Astrocyte (in vitro differentiated cells and primary cell): ENCODE results near the gene TEC. TPM values are rescaled to one million over a fixed set of nuclear protein-coding genes. Genes with fewer than 3 reads are reported as not detected.

Experiments
- DNase-seq: peaks from one replicate; pipeline ENCODE4 v3.0.0-alpha.2; 2010; ENCODE audit warnings: low read depth
- FAIRE-seq: peaks from 2 replicates; lab custom pipeline; 2011; peaks lifted over from hg19 to GRCh38; lab: Jason Lieb, UNC
- H2AFZ ChIP-seq: 2 replicates; pipeline ENCODE4 v1.6.0; 2012; ENCODE audit warnings: low read depth, low read length, inconsistent platforms
- H3K27ac ChIP-seq: 2 replicates; pipeline ENCODE4 v1.5.1; 2011; ENCODE audit warnings: low read depth, low read length, inconsistent platforms
- H3K27me3 ChIP-seq: 2 replicates; pipeline ENCODE4 v1.6.0; 2011; ENCODE audit warnings: low read length, inconsistent platforms; ENCODE audit not compliant: insufficient read depth
- H3K36me3 ChIP-seq: 2 replicates; pipeline ENCODE4 v1.5.1; 2011; ENCODE audit warnings: low read length, inconsistent platforms; ENCODE audit not compliant: insufficient read depth
- H3K4me1 ChIP-seq: 2 replicates; pipeline ENCODE4 v1.5.1; 2011; ENCODE audit warnings: low read length, inconsistent platforms; ENCODE audit not compliant: insufficient read depth
- H3K4me2 ChIP-seq: 2 replicates; pipeline ENCODE4 v1.6.0; 2012; ENCODE audit warnings: low read length, inconsistent platforms
- H3K4me3 ChIP-seq: 2 replicates; pipeline ENCODE4 v1.5.1; 2011; ENCODE audit warnings: low read depth, mild to moderate bottlenecking, low read length, inconsistent platforms; ENCODE audit not compliant: insufficient read depth
- H3K79me2 ChIP-seq: 2 replicates; pipeline ENCODE4 v1.6.0; 2012; ENCODE audit warnings: mild to moderate bottlenecking, low read length, inconsistent platforms; ENCODE audit not compliant: insufficient read depth
- H3K9ac ChIP-seq: 2 replicates; pipeline ENCODE4 v1.6.0; 2012; ENCODE audit warnings: mild to moderate bottlenecking, low read length, inconsistent platforms
- H3K9me3 ChIP-seq: 2 replicates; pipeline ENCODE4 v1.5.1; 2012; ENCODE audit warnings: low read depth, mild to moderate bottlenecking, low read length, inconsistent platforms; ENCODE audit not compliant: insufficient read depth
- H4K20me1 ChIP-seq: 2 replicates; pipeline ENCODE4 v1.6.0; 2012; ENCODE audit warnings: low read length, inconsistent platforms; ENCODE audit not compliant: insufficient read depth
- H3K27ac Mint-ChIP-seq: one replicate; pipeline ENCODE4 v1.8.0; 2021; ENCODE audit warnings: mild to moderate bottlenecking, mixed read lengths; ENCODE audit not compliant: unreplicated experiment
- H3K27me3 Mint-ChIP-seq: one replicate; pipeline ENCODE4 v1.8.0; 2021; ENCODE audit warnings: low read depth, mixed read lengths; ENCODE audit not compliant: unreplicated experiment
- H3K36me3 Mint-ChIP-seq: one replicate; pipeline ENCODE4 v1.8.0; 2021; ENCODE audit warnings: low read depth, mixed read lengths; ENCODE audit not compliant: unreplicated experiment
- H3K4me1 Mint-ChIP-seq: one replicate; pipeline ENCODE4 v1.8.0; 2021; ENCODE audit warnings: low read depth, mixed read lengths; ENCODE audit not compliant: unreplicated experiment
- H3K4me3 Mint-ChIP-seq: one replicate; pipeline ENCODE4 v1.8.0; 2021; ENCODE audit warnings: mild to moderate bottlenecking, moderate library complexity, mixed read lengths; ENCODE audit not compliant: unreplicated experiment
- H3K9me3 Mint-ChIP-seq: one replicate; pipeline ENCODE4 v1.8.0; 2021; ENCODE audit warnings: mild to moderate bottlenecking, mixed read lengths; ENCODE audit not compliant: unreplicated experiment
- EZH2 ChIP-seq: IDR thresholded peaks from 2 replicates; pipeline ENCODE4 v1.6.1; 2012; ENCODE audit warnings: mild to moderate bottlenecking, low read length, inconsistent platforms; ENCODE audit not compliant: insufficient read depth
- total RNA-seq: library from RNA; stranded (reverse); gene quantifications from 2 replicates; pipeline ENCODE4 v1.2.1, GENCODE V29; 2021
- TF ChIP-seq, protein P1 (sequence below): IDR thresholded peaks from 2 replicates; pipeline ENCODE4 v1.5.1; 2011; ENCODE audit warnings: low read depth, mild to moderate bottlenecking, inconsistent platforms, low read length, moderate library complexity; ENCODE audit not compliant: insufficient read depth

TEC gene
- total RNA-seq, 1 donor from 2014 or later = 0.61 TPM

DNA sequence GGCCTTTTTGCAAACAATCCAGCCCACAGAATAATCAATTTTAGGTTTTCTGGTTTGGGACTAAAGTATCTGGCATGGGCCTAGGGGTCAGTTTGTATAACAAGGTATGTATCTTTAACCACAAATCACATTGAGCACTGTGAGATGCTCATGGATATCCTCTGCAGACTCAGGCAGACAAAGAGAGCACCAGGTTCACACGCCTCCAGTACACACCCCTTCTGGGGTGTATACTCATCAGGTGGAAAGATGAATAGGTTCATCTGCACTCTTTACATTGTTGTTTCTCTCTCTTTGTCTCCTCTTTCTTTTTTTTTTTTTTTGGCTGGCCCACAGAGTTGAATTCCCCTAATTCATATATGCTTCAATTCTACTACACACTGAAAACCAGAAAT is 21.1 kb downstream of the TEC start:
- Mint-ChIP-seq H3K27ac (no peak overlapping the region), H3K36me3 (no peaks in the 10 kb centered on the region), H3K27me3 (peaks cover 3% of the 10 kb centered on the region), H3K9me3 (no peaks in the 10 kb centered on the region), H3K4me1 (no peaks in the 10 kb centered on the region), H3K4me3 (no peak overlapping the region)
- FAIRE-seq (no peak), DNase-seq (no peak)
- Histone ChIP-seq H4K20me1 (no peaks in the 10 kb centered on the region), H3K9ac (no peak overlapping the region), H3K4me1 (no peaks in the 10 kb centered on the region), H3K36me3 (no peaks in the 10 kb centered on the region), H3K27me3 (no peaks in the 10 kb centered on the region), H3K4me3 (no peak overlapping the region), H3K27ac (no peak overlapping the region), H3K79me2 (no peaks in the 10 kb centered on the region), H3K4me2 (no peak overlapping the region), H2AFZ (no peak overlapping the region), H3K9me3 (no peaks in the 10 kb centered on the region)
- no peak for TF ChIP-seq EZH2
- TF ChIP-seq, protein P1, sequence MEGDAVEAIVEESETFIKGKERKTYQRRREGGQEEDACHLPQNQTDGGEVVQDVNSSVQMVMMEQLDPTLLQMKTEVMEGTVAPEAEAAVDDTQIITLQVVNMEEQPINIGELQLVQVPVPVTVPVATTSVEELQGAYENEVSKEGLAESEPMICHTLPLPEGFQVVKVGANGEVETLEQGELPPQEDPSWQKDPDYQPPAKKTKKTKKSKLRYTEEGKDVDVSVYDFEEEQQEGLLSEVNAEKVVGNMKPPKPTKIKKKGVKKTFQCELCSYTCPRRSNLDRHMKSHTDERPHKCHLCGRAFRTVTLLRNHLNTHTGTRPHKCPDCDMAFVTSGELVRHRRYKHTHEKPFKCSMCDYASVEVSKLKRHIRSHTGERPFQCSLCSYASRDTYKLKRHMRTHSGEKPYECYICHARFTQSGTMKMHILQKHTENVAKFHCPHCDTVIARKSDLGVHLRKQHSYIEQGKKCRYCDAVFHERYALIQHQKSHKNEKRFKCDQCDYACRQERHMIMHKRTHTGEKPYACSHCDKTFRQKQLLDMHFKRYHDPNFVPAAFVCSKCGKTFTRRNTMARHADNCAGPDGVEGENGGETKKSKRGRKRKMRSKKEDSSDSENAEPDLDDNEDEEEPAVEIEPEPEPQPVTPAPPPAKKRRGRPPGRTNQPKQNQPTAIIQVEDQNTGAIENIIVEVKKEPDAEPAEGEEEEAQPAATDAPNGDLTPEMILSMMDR = no peak

- no peak for FAIRE-seq
- Histone ChIP-seq H4K20me1 (no peaks in the 10 kb centered on the region), H3K79me2 (no peaks in the 10 kb centered on the region), H3K4me3 (no peak overlapping the region), H3K9ac (no peak overlapping the region), H3K4me1 (no peaks in the 10 kb centered on the region), H3K27ac (no peak overlapping the region), H3K36me3 (no peaks in the 10 kb centered on the region), H3K9me3 (no peaks in the 10 kb centered on the region), H3K4me2 (no peak overlapping the region), H2AFZ (no peak overlapping the region), H3K27me3 (no peaks in the 10 kb centered on the region)
- Mint-ChIP-seq H3K27ac (no peak overlapping the region), H3K27me3 (no peaks in the 10 kb centered on the region), H3K9me3 (no peaks in the 10 kb centered on the region), H3K4me3 (no peak overlapping the region), H3K4me1 (no peaks in the 10 kb centered on the region), H3K36me3 (no peaks in the 10 kb centered on the region)
- no peak for DNase-seq
- no peak for TF ChIP-seq EZH2
- TF ChIP-seq, protein P1 = no peak
Observed at GRCh38 chr4:48247878-48248558, 21.6 kb downstream of the TEC start.

GRCh38 chr4:48247142-48247877 is 22.3 kb downstream of the TEC start:
- no peak overlapping the region for H2AFZ ChIP-seq
- DNase-seq = peak; percentile 54
- Mint-ChIP-seq H3K27me3 (no peaks in the 10 kb centered on the region), H3K9me3 (no peaks in the 10 kb centered on the region), H3K4me3 (no peak overlapping the region), H3K36me3 (no peaks in the 10 kb centered on the region), H3K27ac (peak overlapping the region; percentile 29), H3K4me1 (no peaks in the 10 kb centered on the region)
- no peaks in the 10 kb centered on the region for H3K4me1 ChIP-seq
- no peak overlapping the region for H3K27ac ChIP-seq
- no peak overlapping the region for H3K4me2 ChIP-seq
- H3K79me2 ChIP-seq = no peaks in the 10 kb centered on the region
- H3K36me3 ChIP-seq = no peaks in the 10 kb centered on the region
- H3K4me3 ChIP-seq = no peak overlapping the region
- H3K9me3 ChIP-seq = no peaks in the 10 kb centered on the region
- no peak overlapping the region for H3K9ac ChIP-seq
- no peak for FAIRE-seq
- no peaks in the 10 kb centered on the region for H4K20me1 ChIP-seq
- H3K27me3 ChIP-seq = no peaks in the 10 kb centered on the region
- TF ChIP-seq, protein P1 = no peak
- TF ChIP-seq EZH2 = no peak
